ENCODE results near the gene PIGR. TPM values are rescaled to one million over a fixed set of nuclear protein-coding genes. Genes with fewer than 3 reads are reported as not detected.

PIGR gene
- polyA plus RNA-seq, 4 donors, result 0.87 to 1.7 (median 1.4) TPM

- DNase-seq (ENCODE audit: low read depth in 4 of 4, low spot score in 3 of 4), result peak; percentile 64 to 73 (median 70)
Measured at GRCh38 chr1:206912445-206913095, 33.7 kb downstream of the PIGR start.

- no peak for DNase-seq (ENCODE audit: low read depth in 4 of 4, low spot score in 3 of 4)
Measured at GRCh38 chr1:206911064-206911663, 35.1 kb downstream of the PIGR start.

- no peak for DNase-seq (ENCODE audit: low read depth in 4 of 4, low spot score in 3 of 4)
Measured at GRCh38 chr1:206909883-206910318, 36.4 kb downstream of the PIGR start.

- peak; percentile 53 to 74 (median 63) for DNase-seq (ENCODE audit: low read depth in 4 of 4, low spot score in 3 of 4)
Measured at GRCh38 chr1:206909161-206909882, 36.9 kb downstream of the PIGR start.

GRCh38 chr1:206908038-206908437 is 38.2 kb downstream of the PIGR start:
- DNase-seq (ENCODE audit: low read depth in 4 of 4, low spot score in 3 of 4), result no peak

- no peak for DNase-seq (ENCODE audit: low read depth in 4 of 4, low spot score in 3 of 4)
Measured at GRCh38 chr1:206907304-206907991, 38.8 kb downstream of the PIGR start.

GRCh38 chr1:206905295-206906164 is 40.7 kb downstream of the PIGR start:
- DNase-seq (ENCODE audit: low read depth in 4 of 4, low spot score in 3 of 4), result no peak

- no peak for DNase-seq (ENCODE audit: low read depth in 4 of 4, low spot score in 3 of 4)
Measured at GRCh38 chr1:206904423-206905142, 41.7 kb downstream of the PIGR start.

GRCh38 chr1:206903687-206904086 is 42.6 kb downstream of the PIGR start:
- DNase-seq (ENCODE audit: low read depth in 4 of 4, low spot score in 3 of 4), result no peak

GRCh38 chr1:206902702-206903101 is 43.6 kb downstream of the PIGR start:
- DNase-seq (ENCODE audit: low read depth in 4 of 4, low spot score in 3 of 4), result no peak

GRCh38 chr1:206901944-206902343 is 44.3 kb downstream of the PIGR start:
- no peak for DNase-seq (ENCODE audit: low read depth in 4 of 4, low spot score in 3 of 4)

GRCh38 chr1:206900149-206900548 is 46.1 kb downstream of the PIGR start:
- DNase-seq (ENCODE audit: low read depth in 4 of 4, low spot score in 3 of 4), result no peak

- no peak for DNase-seq (ENCODE audit: low read depth in 4 of 4, low spot score in 3 of 4)
Measured at GRCh38 chr1:206899717-206900116, 46.5 kb downstream of the PIGR start.

- DNase-seq (ENCODE audit: low read depth in 4 of 4, low spot score in 3 of 4), result no peak
Measured at GRCh38 chr1:206898915-206899431, 47.3 kb downstream of the PIGR start.

- no peak for DNase-seq (ENCODE audit: low read depth in 4 of 4, low spot score in 3 of 4)
Measured at GRCh38 chr1:206898089-206898914, 48.0 kb downstream of the PIGR start.

GRCh38 chr1:206897175-206897574 is 49.1 kb downstream of the PIGR start, which contains the start of gene IL24:
TSS of gene IL24 (plus strand) at chr1:206897443. CDS start at chr1:206897833, 390 bp downstream.
- no peak for DNase-seq (ENCODE audit: low read depth in 4 of 4, low spot score in 3 of 4)

- DNase-seq (ENCODE audit: low read depth in 4 of 4, low spot score in 3 of 4), result no peak
Measured at GRCh38 chr1:206896261-206896660, 50.0 kb downstream of the PIGR start.

- no peak for DNase-seq (ENCODE audit: low read depth in 4 of 4, low spot score in 3 of 4)
Measured at GRCh38 chr1:206895837-206896242, 50.4 kb downstream of the PIGR start.

Measured in right renal pelvis (tissue), 4 donors.